HCT116 (cell line): ENCODE measurements around the gene NAB1. TPM values are rescaled to one million over a fixed set of nuclear protein-coding genes. Genes with fewer than 3 reads are reported as not detected.

Experiments used
- ATAC-seq: fragments of 200-7000 bp; cut with Tn5 transposase; 2 replicates; pipeline ENCODE4 v1.9.1; 2020; ENCODE audit warnings: mild to moderate bottlenecking, moderate library complexity
- BruUV-seq: library from RNA; stranded (reverse); fragments of 400-500 nt; replicated peaks from 2 replicates; lab custom pipeline; 2021; lab: Mats Ljungman, UMichigan
- CTCF ChIA-PET: fragments of 300-600 bp; sonication (Branson Sonifier 250); formaldehyde crosslinking; loops from one replicate; lab custom pipeline; 2021; ENCODE audit warnings: antibody characterized with exemption; lab: Charles Lee
- POLR2A ChIA-PET: fragments of 300-600, 350-600 bp; sonication (Branson Sonifier 250); formaldehyde crosslinking; loops from one replicate; lab custom pipeline; 2021; ENCODE audit warnings: antibody characterized with exemption; lab: Charles Lee
- RAD21 ChIA-PET, 2 experiments: fragments of 300-600 bp; sonication (Branson Sonifier 250); formaldehyde crosslinking; loops; one replicate each; lab custom pipeline; 2023; ENCODE audit warnings: low total read pairs in 2 of 2; ENCODE audit not compliant: uncharacterized antibody in 2 of 2, unreplicated experiment in 2 of 2, low non-redundant PET in 1 of 2; lab: Charles Lee
- DNase-seq: peaks from one replicate; pipeline ENCODE4 v3.0.0-alpha.2; 2010; ENCODE audit warnings: low read depth, low spot score
- H2AFZ ChIP-seq: fragments of 200-600 bp; shearing (Covaris generic), sonication (generic); 2 replicates; pipeline ENCODE4 v1.6.1; 2017; ENCODE audit warnings: low read depth, mixed run types, mixed read lengths, antibody characterized with exemption, low read length; ENCODE audit not compliant: poor library complexity, severe bottlenecking
- H3K27ac ChIP-seq: 2 replicates; pipeline ENCODE4 v1.5.1; 2012; ENCODE audit warnings: low read depth, low read length
- H3K27me3 ChIP-seq: fragments of 200-600 bp; sonication (generic); 2 replicates; pipeline ENCODE4 v1.6.1; 2016; ENCODE audit warnings: mixed run types, low read length, mixed read lengths; ENCODE audit not compliant: insufficient read depth
- H3K36me3 ChIP-seq, 2 experiments: fragments of 200-500 bp in 1 of 2; fragments of 200-600 bp in 1 of 2; sonication (Bioruptor generic) in 1 of 2; sonication (generic) in 1 of 2; 2 replicates each; pipeline versions ENCODE4 v1.5.1 to v1.6.1; 2014 to 2016; ENCODE audit warnings: low read length in 2 of 2, inconsistent platforms in 1 of 2, mixed read lengths in 1 of 2, mixed run types in 1 of 2; ENCODE audit not compliant: insufficient read depth in 2 of 2, control insufficient read depth in 1 of 2
- H3K4me1 ChIP-seq, 2 experiments: fragments of 200-600 bp in 1 of 2; sonication (generic) in 1 of 2; 2 replicates each; pipeline versions ENCODE4 v1.5.1 to v1.6.1; 2012 to 2017; ENCODE audit warnings: low read length in 2 of 2, inconsistent platforms in 1 of 2, mild to moderate bottlenecking in 1 of 2, mixed read lengths in 1 of 2, mixed run types in 1 of 2, moderate library complexity in 1 of 2; ENCODE audit not compliant: insufficient read depth in 2 of 2, control insufficient read depth in 1 of 2
- H3K4me2 ChIP-seq: fragments of 200-600 bp; sonication (generic); 2 replicates; pipeline ENCODE4 v1.6.1; 2017; ENCODE audit warnings: mixed run types, low read length, mixed read lengths
- H3K4me3 ChIP-seq, 2 experiments: fragments of 200-600 bp in 1 of 2; sonication (generic) in 1 of 2; replicated peaks in 1 of 2; 2 replicates each; pipeline ENCODE4 v1.5.1; 2011 to 2016; ENCODE audit warnings: low read length in 2 of 2, control low read depth in 1 of 2, low read depth in 1 of 2, mild to moderate bottlenecking in 1 of 2, mixed read lengths in 1 of 2, mixed run types in 1 of 2
- H3K79me2 ChIP-seq: fragments of 200-600 bp; sonication (generic); 2 replicates; pipeline ENCODE4 v1.6.1; 2017; ENCODE audit warnings: mild to moderate bottlenecking, mixed run types, low read length, moderate library complexity, mixed read lengths; ENCODE audit not compliant: insufficient read depth
- H3K9ac ChIP-seq: fragments of 200-600 bp; sonication (generic); 2 replicates; pipeline ENCODE4 v1.6.1; 2016; ENCODE audit warnings: low read length, mixed read lengths
- H3K9me2 ChIP-seq: fragments of 200-600 bp; sonication (generic), shearing (Covaris generic); 2 replicates; pipeline ENCODE4 v1.6.1; 2017; ENCODE audit warnings: mixed run types, mild to moderate bottlenecking, moderate library complexity; ENCODE audit not compliant: insufficient read depth
- H3K9me3 ChIP-seq, 2 experiments: fragments of 200-500 bp in 1 of 2; fragments of 200-600 bp in 1 of 2; sonication (Bioruptor generic) in 1 of 2; sonication (generic) in 1 of 2; 2 replicates each; pipeline ENCODE4 v1.6.1; 2014 to 2017; ENCODE audit warnings: low read length in 2 of 2, mixed read lengths in 2 of 2, inconsistent platforms in 1 of 2, low read depth in 1 of 2, mild to moderate bottlenecking in 1 of 2, mixed run types in 1 of 2, moderate library complexity in 1 of 2; ENCODE audit not compliant: control insufficient read depth in 1 of 2, insufficient read depth in 1 of 2
- H4K20me1 ChIP-seq: fragments of 200-600 bp; sonication (generic), shearing (Covaris generic); 2 replicates; pipeline ENCODE4 v1.6.1; 2017; ENCODE audit warnings: mixed run types, mild to moderate bottlenecking, moderate library complexity; ENCODE audit not compliant: insufficient read depth
- ATF3 ChIP-seq: IDR thresholded peaks from 2 replicates; pipeline ENCODE4 v1.6.1; 2012
- CEBPB ChIP-seq: IDR thresholded peaks from 2 replicates; pipeline ENCODE4 v1.6.1; 2012; ENCODE audit warnings: low read depth
- CTCF ChIP-seq, 3 experiments: fragments of 200-600 bp in 1 of 3; sonication (generic) in 1 of 3; IDR thresholded peaks in 2 of 3; conservative IDR thresholded peaks in 1 of 3; 2 replicates each; pipeline ENCODE4 v1.5.1; 2012 to 2017; ENCODE audit warnings: low read depth in 2 of 3, low read length in 2 of 3, antibody characterized with exemption in 1 of 3, borderline replicate concordance in 1 of 3, control low read depth in 1 of 3, mild to moderate bottlenecking in 1 of 3, mixed read lengths in 1 of 3, mixed run types in 1 of 3, moderate library complexity in 1 of 3; ENCODE audit not compliant: insufficient read depth in 1 of 3
- EGR1 ChIP-seq: IDR thresholded peaks from 2 replicates; pipeline ENCODE4 v1.6.1; 2012; ENCODE audit warnings: low read depth
- ELF1 ChIP-seq: IDR thresholded peaks from 2 replicates; pipeline ENCODE4 v1.6.1; 2012; ENCODE audit warnings: low read depth, borderline replicate concordance
- FOSL1 ChIP-seq: IDR thresholded peaks from 2 replicates; pipeline ENCODE4 v1.6.1; 2012; ENCODE audit warnings: low read depth
- POLR2A ChIP-seq: IDR thresholded peaks from 2 replicates; pipeline ENCODE4 v1.7.0; 2011; ENCODE audit warnings: borderline replicate concordance; ENCODE audit not compliant: insufficient read depth, insufficient read length; ENCODE audit errors: extremely low read depth
- REST ChIP-seq: IDR thresholded peaks from 2 replicates; pipeline ENCODE4 v1.6.1; 2012; ENCODE audit warnings: low read depth
- TCF7L2 ChIP-seq: IDR thresholded peaks from 2 replicates; pipeline ENCODE4 v1.7.0; 2011; ENCODE audit warnings: borderline replicate concordance, inconsistent platforms; ENCODE audit not compliant: insufficient read depth, insufficient read length; ENCODE audit errors: extremely low read depth
- ZFX ChIP-seq: fragments of 450-650 bp; IDR thresholded peaks from 2 replicates; pipeline ENCODE4 v1.6.1; 2017
- intact Hi-C: fragments of 100-400 bp; cut with micrococcal nuclease; formaldehyde crosslinking; loops from 2 replicates; pipeline ENCODE4 v1.10.0; 2022
- total RNA-seq: library from RNA; stranded (reverse); gene quantifications from one replicate; pipeline ENCODE4 v1.2.1, GENCODE V29; 2021; ENCODE audit not compliant: unreplicated experiment

Gene NAB1
- total RNA-seq, 1 experiment from 2014 or later = 43.8 TPM

- TF ChIP-seq ATF3 (no peak), CTCF (IDR thresholded peaks at IDR 0.05 in 2 of 3, conservative IDR thresholded peaks at IDR 0.05 in 1 of 3; ENCODE audit: borderline replicate concordance in 1 of 3, insufficient read depth in 1 of 3, low read depth in 2 of 3, low read length in 2 of 3) (no peak), POLR2A (no peak)
- ATAC-seq (no peak), DNase-seq (no peak)
- Histone ChIP-seq H2AFZ (no peak overlapping the region), H3K4me3 (no peak overlapping the region), H3K9me3 (no peaks in the 10 kb centered on the region), H4K20me1 (no peaks in the 10 kb centered on the region), H3K79me2 (no peaks in the 10 kb centered on the region), H3K27ac (no peak overlapping the region), H3K36me3 (no peaks in the 10 kb centered on the region), H3K27me3 (no peaks in the 10 kb centered on the region), H3K4me1 (peaks cover 7 to 13% of the 10 kb centered on the region in 2 experiments; a peak in 3 of 4 replicates), H3K9me2 (no peaks in the 10 kb centered on the region), H3K4me2 (no peak overlapping the region), H3K9ac (no peak overlapping the region)
- ChIA-PET RAD21 (no interaction called here), CTCF (no interaction called here), POLR2A (no interaction called here)
- intact Hi-C loops = no loop called here
- no TSS peak for BruUV-seq
These were observed 8.8 kb upstream of the NAB1 start for GRCh38 chr2:190640117-190640516.

GRCh38 chr2:190641469-190641868 is 7.4 kb upstream of the NAB1 start:
- no peak overlapping the region for H3K4me2 ChIP-seq
- no peaks in the 10 kb centered on the region for H3K27me3 ChIP-seq
- no peaks in the 10 kb centered on the region for H4K20me1 ChIP-seq
- no peaks in the 10 kb centered on the region for H3K9me3 ChIP-seq
- no peak overlapping the region for H3K9ac ChIP-seq
- ChIA-PET RAD21 (no interaction called here), POLR2A (no interaction called here), CTCF (no interaction called here)
- no TSS peak for BruUV-seq
- no peak overlapping the region for H3K4me3 ChIP-seq
- peaks cover 1 to 3% of the 10 kb centered on the region in 2 experiments; a peak in 3 of 4 replicates for H3K4me1 ChIP-seq
- DNase-seq (no peak), ATAC-seq (no peak)
- H3K9me2 ChIP-seq = no peaks in the 10 kb centered on the region
- no peak overlapping the region for H2AFZ ChIP-seq
- no peak overlapping the region for H3K27ac ChIP-seq
- H3K36me3 ChIP-seq = no peaks in the 10 kb centered on the region
- no peak for TF ChIP-seq TCF7L2
- TF ChIP-seq POLR2A = no peak
- no peak for TF ChIP-seq ZFX
- no peak for TF ChIP-seq ELF1
- no peak for TF ChIP-seq CEBPB
- no peak for TF ChIP-seq EGR1
- TF ChIP-seq REST = no peak
- TF ChIP-seq FOSL1 = no peak
- intact Hi-C loops = no loop called here
- H3K79me2 ChIP-seq = no peaks in the 10 kb centered on the region
